Measurements from ENCODE around the gene GPR101. TPM values are rescaled to one million over a fixed set of nuclear protein-coding genes. Genes with fewer than 3 reads are reported as not detected.

The GPR101 gene
- not detected for total RNA-seq

GRCh38 chrX:137033774-137034507 lies at the start of gene GPR101:
TSS of gene GPR101 (minus strand) at chrX:137033995. CDS start at chrX:137031674, 2,321 bp downstream.
- no peak within 1 kb of the TSS for H3K4me3 ChIP-seq (ENCODE audit: low read depth, poor library complexity, severe bottlenecking)
- 9 to 38% methylated on average over 12 to 33 of the region's 68 CpGs for WGBS, 2 donors
- TF ChIP-seq, protein P1, sequence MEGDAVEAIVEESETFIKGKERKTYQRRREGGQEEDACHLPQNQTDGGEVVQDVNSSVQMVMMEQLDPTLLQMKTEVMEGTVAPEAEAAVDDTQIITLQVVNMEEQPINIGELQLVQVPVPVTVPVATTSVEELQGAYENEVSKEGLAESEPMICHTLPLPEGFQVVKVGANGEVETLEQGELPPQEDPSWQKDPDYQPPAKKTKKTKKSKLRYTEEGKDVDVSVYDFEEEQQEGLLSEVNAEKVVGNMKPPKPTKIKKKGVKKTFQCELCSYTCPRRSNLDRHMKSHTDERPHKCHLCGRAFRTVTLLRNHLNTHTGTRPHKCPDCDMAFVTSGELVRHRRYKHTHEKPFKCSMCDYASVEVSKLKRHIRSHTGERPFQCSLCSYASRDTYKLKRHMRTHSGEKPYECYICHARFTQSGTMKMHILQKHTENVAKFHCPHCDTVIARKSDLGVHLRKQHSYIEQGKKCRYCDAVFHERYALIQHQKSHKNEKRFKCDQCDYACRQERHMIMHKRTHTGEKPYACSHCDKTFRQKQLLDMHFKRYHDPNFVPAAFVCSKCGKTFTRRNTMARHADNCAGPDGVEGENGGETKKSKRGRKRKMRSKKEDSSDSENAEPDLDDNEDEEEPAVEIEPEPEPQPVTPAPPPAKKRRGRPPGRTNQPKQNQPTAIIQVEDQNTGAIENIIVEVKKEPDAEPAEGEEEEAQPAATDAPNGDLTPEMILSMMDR (IDR thresholded peaks at IDR 0.05): no peak
- TF ChIP-seq POLR2A (IDR thresholded peaks at IDR 0.05): no peak
- no peak for DNase-seq (ENCODE audit: low spot score in 2 of 2)
- intact Hi-C loops (cut with DNase I; ENCODE audit: low total_unique reads): no loop called here

DNA sequence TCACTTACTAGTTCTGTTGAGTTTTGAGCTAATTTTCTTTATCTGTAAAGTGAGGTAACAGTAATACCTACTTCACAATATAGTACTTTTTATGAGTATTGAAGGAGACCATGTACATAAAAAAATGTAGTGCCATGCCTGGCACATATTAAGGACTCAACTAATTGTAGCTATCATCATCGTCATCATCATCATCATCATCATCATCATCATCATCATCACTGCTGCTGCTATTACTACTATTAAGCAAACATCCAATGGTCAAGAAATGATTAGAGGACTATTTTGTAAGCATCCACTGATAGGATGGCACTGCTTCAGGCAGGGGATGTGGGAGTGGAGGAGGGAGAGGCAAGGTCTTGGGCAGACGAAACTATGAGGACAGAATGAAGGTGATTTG lies 47.4 kb upstream of the GPR101 start:
- DNase-seq (ENCODE audit: low spot score in 2 of 2): no peak
- intact Hi-C loops (cut with DNase I; ENCODE audit: low total_unique reads): no loop called here
- TF ChIP-seq, protein P1 (IDR thresholded peaks at IDR 0.05): no peak
- TF ChIP-seq POLR2A (IDR thresholded peaks at IDR 0.05): no peak
- H3K4me3 ChIP-seq (ENCODE audit: low read depth, poor library complexity, severe bottlenecking): no peak overlapping the region
- 79% methylated on average over 2 of the region's 2 CpGs for WGBS, 2 donors

DNA sequence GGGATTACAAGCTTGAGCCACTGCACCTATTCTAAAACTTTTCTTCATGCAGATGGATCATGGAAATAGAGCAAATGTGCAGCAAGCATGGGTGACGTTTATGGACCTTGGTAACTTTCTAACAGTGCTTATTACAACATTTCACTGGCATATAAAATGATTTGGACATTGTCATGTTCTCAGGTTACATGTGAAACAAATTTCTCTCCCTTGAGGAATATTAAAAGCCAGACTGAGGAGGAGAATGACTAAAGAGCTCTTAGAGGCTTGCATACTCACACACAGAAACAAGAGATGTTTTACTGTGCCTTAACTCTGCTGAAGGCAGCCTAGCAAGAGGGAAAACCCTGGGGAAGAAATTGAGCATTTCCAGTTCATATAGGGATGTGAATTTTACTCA lies 38.6 kb upstream of the GPR101 start:
- 21 to 44% methylated on average over 1 of the region's 1 CpG for WGBS, 2 donors
- intact Hi-C loops (cut with DNase I; ENCODE audit: low total_unique reads): no loop called here
- no peak overlapping the region for H3K4me3 ChIP-seq (ENCODE audit: low read depth, poor library complexity, severe bottlenecking)
- DNase-seq (ENCODE audit: low spot score in 2 of 2): no peak
- TF ChIP-seq, protein P1 (IDR thresholded peaks at IDR 0.05): no peak
- no peak for TF ChIP-seq POLR2A (IDR thresholded peaks at IDR 0.05)

GRCh38 chrX:137071596-137071995 lies 37.8 kb upstream of the GPR101 start:
- TF ChIP-seq POLR2A (IDR thresholded peaks at IDR 0.05): no peak
- intact Hi-C loops (cut with DNase I; ENCODE audit: low total_unique reads): no loop called here
- 50 to 62% methylated on average over 2 of the region's 2 CpGs for WGBS, 2 donors

DNA sequence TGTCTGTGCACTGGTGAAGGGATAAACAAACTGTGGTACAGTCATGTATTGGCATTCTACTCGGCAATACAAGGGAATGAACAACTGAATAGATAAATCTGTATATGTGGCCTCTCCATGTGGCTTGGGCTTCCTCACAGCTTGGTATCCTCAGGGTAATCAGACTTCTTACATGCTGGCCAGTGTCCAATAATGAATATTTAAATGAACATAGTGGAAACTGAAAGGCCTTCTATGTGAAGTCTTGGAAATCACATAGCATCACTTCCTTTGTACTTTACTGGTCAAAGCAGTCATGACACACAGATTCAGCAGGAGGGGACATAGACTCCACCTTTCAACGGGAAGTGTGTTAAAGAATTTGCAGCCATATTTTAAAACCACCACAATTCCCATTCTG lies 33.4 kb upstream of the GPR101 start:
- TF ChIP-seq, protein P1 (IDR thresholded peaks at IDR 0.05): no peak
- no peak for TF ChIP-seq POLR2A (IDR thresholded peaks at IDR 0.05)
- intact Hi-C loops (cut with DNase I; ENCODE audit: low total_unique reads): no loop called here
- DNase-seq (ENCODE audit: low spot score in 2 of 2): no peak
- no peak overlapping the region for H3K4me3 ChIP-seq (ENCODE audit: low read depth, poor library complexity, severe bottlenecking)
- WGBS, 2 donors: 66 to 83% methylated on average over 2 of the region's 2 CpGs

More at GRCh38 chrX:137071596-137071995, 37.8 kb upstream of the GPR101 start:
- no peak overlapping the region for H3K4me3 ChIP-seq (ENCODE audit: low read depth, poor library complexity, severe bottlenecking)
- no peak for DNase-seq (ENCODE audit: low spot score in 2 of 2)

GRCh38 chrX:137062915-137063617 lies 29.3 kb upstream of the GPR101 start:
- TF ChIP-seq POLR2A (IDR thresholded peaks at IDR 0.05): no peak
- TF ChIP-seq, protein P1 (IDR thresholded peaks at IDR 0.05): no peak
- 54 to 67% methylated on average over 4 of the region's 4 CpGs for WGBS, 2 donors
- H3K4me3 ChIP-seq (ENCODE audit: low read depth, poor library complexity, severe bottlenecking): no peak overlapping the region
- intact Hi-C loops (cut with DNase I; ENCODE audit: low total_unique reads): no loop called here
- no peak for DNase-seq (ENCODE audit: low spot score in 2 of 2)
